Measurements from ENCODE around the gene CD109. TPM values are rescaled to one million over a fixed set of nuclear protein-coding genes. Genes with fewer than 3 reads are reported as not detected.

CD109 gene
- total and polyA plus RNA-seq, 2 of the 8 experiments (the other 6 are each of a cell fraction or from before 2014, with no cell fraction given): 1.4 to 5.3 TPM

- TF ChIP-seq GTF2F1 (IDR thresholded peaks at IDR 0.05; ENCODE audit: borderline replicate concordance, low read depth, low read length): no peak
- TF ChIP-seq CBX8 (IDR thresholded peaks at IDR 0.05; ENCODE audit: borderline replicate concordance, low read depth, low read length): no peak
- TF ChIP-seq FOSL1 (IDR thresholded peaks at IDR 0.05; ENCODE audit: insufficient read depth, low read depth, low read length): no peak
- no peak for TF ChIP-seq CHD1 (IDR thresholded peaks at IDR 0.05; ENCODE audit: low read depth, low read length)
- no peak for TF ChIP-seq TEAD4 (IDR thresholded peaks at IDR 0.05; ENCODE audit: low read depth, low read length)
- TF ChIP-seq, protein P1, sequence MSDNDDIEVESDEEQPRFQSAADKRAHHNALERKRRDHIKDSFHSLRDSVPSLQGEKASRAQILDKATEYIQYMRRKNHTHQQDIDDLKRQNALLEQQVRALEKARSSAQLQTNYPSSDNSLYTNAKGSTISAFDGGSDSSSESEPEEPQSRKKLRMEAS (IDR thresholded peaks at IDR 0.05): peak; percentile 83
- no peak for TF ChIP-seq SRF (IDR thresholded peaks at IDR 0.05; ENCODE audit: low read depth, low read length)
- TF ChIP-seq EZH2 (IDR thresholded peaks at IDR 0.05; ENCODE audit: low read depth, low read length, severe bottlenecking): no peak
- TF ChIP-seq NRF1 (IDR thresholded peaks at IDR 0.05; ENCODE audit: low read depth, low read length): no peak
Observed at GRCh38 chr6:73653571-73654424, 42.2 kb upstream of the CD109 start, which contains the start of gene SLC17A5 (continued).

Measured in H1 (cell line).